Measurements from ENCODE around the gene UBE2M. TPM values are rescaled to one million over a fixed set of nuclear protein-coding genes. Genes with fewer than 3 reads are reported as not detected.
A peak's percentile ranks its signal among the peaks of the same experiment; 100 is the strongest.

The UBE2M gene
- total RNA-seq, 5 donors from 2014 or later (not counting 1 experiment from before 2014, with no cell fraction given): 35.6 to 53.5 (median 48.6) TPM

GRCh38 chr19:58515259-58515658 is 43.2 kb downstream of the UBE2M start:
- Mint-ChIP-seq H3K9me3 (peaks cover 0 to under 1% (median 0%) of the 10 kb centered on the region in 3 donors), H3K4me1 (peaks cover 36 to 53% (median 47%) of the 10 kb centered on the region in 3 donors), H3K27me3 (no peaks in the 10 kb centered on the region), H3K27ac (peak overlapping the region; percentile 55 to 66), H3K4me3 (peak overlapping the region; percentile 39 to 73 (median 55)), H3K36me3 (peaks cover 8% of the 10 kb centered on the region)
- Histone ChIP-seq H3K9me3 (no peaks in the 10 kb centered on the region), H3K36me3 (ENCODE audit: control insufficient read depth in 2 of 2, extremely low read depth in 1 of 2, insufficient read depth in 1 of 2, low read length in 1 of 2) (peaks cover 0 to 16% of the 10 kb centered on the region in 2 donors), H3K27ac (ENCODE audit: low read length) (no peak overlapping the region), H3K27me3 (replicated peaks in 1 of 2; ENCODE audit: control insufficient read depth in 2 of 2, extremely low read depth in 1 of 2, insufficient read depth in 2 of 2, low read length in 1 of 2) (no peaks in the 10 kb centered on the region), H3K4me3 (ENCODE audit: control insufficient read depth in 1 of 2, extremely low read depth in 1 of 2, low read length in 1 of 2) (no peak overlapping the region), H3K4me1 (ENCODE audit: control insufficient read depth in 1 of 2, extremely low read depth in 1 of 2, insufficient read depth in 2 of 2, low read length in 2 of 2) (peaks cover 17 to 55% of the 10 kb centered on the region in 2 experiments)
- CTCF ChIA-PET: no interaction called here
- ATAC-seq (replicated peaks in 1 of 4) (no peak), DNase-seq (no peak)
- POLR2A ChIA-PET: no interaction called here
- WGBS (ENCODE audit: insufficient coverage): 83% methylated on average over 1 of the region's 2 CpGs

- 50% methylated on average over 2 of the region's 3 CpGs for WGBS (ENCODE audit: insufficient coverage)
- H3K36me3 Mint-ChIP-seq: peaks cover 8% of the 10 kb centered on the region
- no peaks in the 10 kb centered on the region for H3K27me3 ChIP-seq (replicated peaks in 1 of 2; ENCODE audit: control insufficient read depth in 2 of 2, extremely low read depth in 1 of 2, insufficient read depth in 2 of 2, low read length in 1 of 2)
- no peaks in the 10 kb centered on the region for H3K9me3 Mint-ChIP-seq
- peak overlapping the region; percentile 34 for H3K27ac ChIP-seq (ENCODE audit: low read length)
- ATAC-seq (replicated peaks in 1 of 4) (no peak), DNase-seq (no peak)
- H3K27me3 Mint-ChIP-seq: no peaks in the 10 kb centered on the region
- H3K9me3 ChIP-seq: no peaks in the 10 kb centered on the region
- H3K4me1 ChIP-seq (ENCODE audit: control insufficient read depth in 1 of 2, extremely low read depth in 1 of 2, insufficient read depth in 2 of 2, low read length in 2 of 2): peaks cover 15 to 48% of the 10 kb centered on the region in 2 experiments
- H3K4me1 Mint-ChIP-seq: peaks cover 30 to 46% (median 40%) of the 10 kb centered on the region in 3 donors
- H3K4me3 ChIP-seq (ENCODE audit: control insufficient read depth in 1 of 2, extremely low read depth in 1 of 2, low read length in 1 of 2): peak overlapping the region; percentile 34 to 58
- H3K36me3 ChIP-seq (ENCODE audit: control insufficient read depth in 2 of 2, extremely low read depth in 1 of 2, insufficient read depth in 1 of 2, low read length in 1 of 2): peaks cover 0 to 16% of the 10 kb centered on the region in 2 donors
- H3K27ac Mint-ChIP-seq: peak overlapping the region; percentile 46 to 64
- POLR2A ChIA-PET: no interaction called here
- CTCF ChIA-PET: interaction anchor here (0.6 to 1.6 kb wide), 10 partner anchors 12 to 152 kb away, joined by 3 to 8 read pairs (median 4); partner anchors contain the start of genes TRIM28 (in 1 of the 2) and ZNF497 (in 1 of the 2)
- H3K4me3 Mint-ChIP-seq: peak overlapping the region; percentile 50 to 80 (median 73)
Measured at GRCh38 chr19:58514564-58515022, 43.8 kb downstream of the UBE2M start.

GRCh38 chr19:58513694-58514563 is 44.5 kb downstream of the UBE2M start:
- Histone ChIP-seq H3K27me3 (replicated peaks in 1 of 2; ENCODE audit: control insufficient read depth in 2 of 2, extremely low read depth in 1 of 2, insufficient read depth in 2 of 2, low read length in 1 of 2) (no peaks in the 10 kb centered on the region), H3K36me3 (ENCODE audit: control insufficient read depth in 2 of 2, extremely low read depth in 1 of 2, insufficient read depth in 1 of 2, low read length in 1 of 2) (peaks cover 0 to 16% of the 10 kb centered on the region in 2 donors), H3K4me1 (ENCODE audit: control insufficient read depth in 1 of 2, extremely low read depth in 1 of 2, insufficient read depth in 2 of 2, low read length in 2 of 2) (peaks cover 15 to 43% of the 10 kb centered on the region in 2 experiments), H3K27ac (ENCODE audit: low read length) (peak overlapping the region; percentile 70), H3K9me3 (no peaks in the 10 kb centered on the region), H3K4me3 (ENCODE audit: control insufficient read depth in 1 of 2, extremely low read depth in 1 of 2, low read length in 1 of 2) (peak overlapping the region; percentile 34 to 58)
- no peaks in the 10 kb centered on the region for H3K9me3 Mint-ChIP-seq
- POLR2A ChIA-PET: no interaction called here
- peak overlapping the region; percentile 70 to 80 (median 73) for H3K4me3 Mint-ChIP-seq
- no peaks in the 10 kb centered on the region for H3K27me3 Mint-ChIP-seq
- peaks cover 27 to 40% (median 34%) of the 10 kb centered on the region in 3 donors for H3K4me1 Mint-ChIP-seq
- H3K36me3 Mint-ChIP-seq: peaks cover 8% of the 10 kb centered on the region
- peak overlapping the region; percentile 74 to 79 for H3K27ac Mint-ChIP-seq
- CTCF ChIA-PET: interaction anchor here (0.6 to 1.6 kb wide), 12 partner anchors 13 to 151 kb away, joined by 3 to 8 read pairs (median 4); partner anchors contain the start of genes TRIM28 (in 1 of the 2), ZNF132 (in 1 of the 2) and ZNF497 (in 1 of the 2)
- DNase-seq: peak; percentile 86 to 98 (median 94)
- 8% methylated on average over 50 of the region's 66 CpGs for WGBS (ENCODE audit: insufficient coverage)
- peak; percentile 86 to 94 (median 90) for ATAC-seq (replicated peaks in 1 of 4)

- Mint-ChIP-seq H3K4me1 (peaks cover 20 to 33% (median 28%) of the 10 kb centered on the region in 3 donors), H3K27me3 (no peaks in the 10 kb centered on the region), H3K4me3 (peak overlapping the region in 2 of 3 donors; percentile 60 to 73), H3K36me3 (peaks cover 8% of the 10 kb centered on the region), H3K27ac (no peak overlapping the region), H3K9me3 (no peaks in the 10 kb centered on the region)
- Histone ChIP-seq H3K9me3 (no peaks in the 10 kb centered on the region), H3K27me3 (replicated peaks in 1 of 2; ENCODE audit: control insufficient read depth in 2 of 2, extremely low read depth in 1 of 2, insufficient read depth in 2 of 2, low read length in 1 of 2) (no peaks in the 10 kb centered on the region), H3K27ac (ENCODE audit: low read length) (peak overlapping the region; percentile 70), H3K36me3 (ENCODE audit: control insufficient read depth in 2 of 2, extremely low read depth in 1 of 2, insufficient read depth in 1 of 2, low read length in 1 of 2) (peaks cover 0 to 16% of the 10 kb centered on the region in 2 donors), H3K4me1 (ENCODE audit: control insufficient read depth in 1 of 2, extremely low read depth in 1 of 2, insufficient read depth in 2 of 2, low read length in 2 of 2) (peaks cover 9 to 37% of the 10 kb centered on the region in 2 experiments), H3K4me3 (ENCODE audit: control insufficient read depth in 1 of 2, extremely low read depth in 1 of 2, low read length in 1 of 2) (no peak overlapping the region)
- ATAC-seq (replicated peaks in 1 of 4) (peak in 2 of 4 experiments; percentile 3 to 6), DNase-seq (no peak)
- POLR2A ChIA-PET: no interaction called here
- CTCF ChIA-PET: interaction anchor here (0.6 to 1.6 kb wide), 7 partner anchors 14 to 151 kb away, joined by 3 to 8 read pairs (median 4); partner anchors contain the start of genes TRIM28 (in 1 of the 2), ZNF132 (in 1 of the 2) and ZNF497 (in 1 of the 2)
- 88% methylated on average over 4 of the region's 10 CpGs for WGBS (ENCODE audit: insufficient coverage)
Measured at GRCh38 chr19:58513213-58513693, 45.2 kb downstream of the UBE2M start.

GRCh38 chr19:58511353-58512208 is 46.8 kb downstream of the UBE2M start, which contains the start of gene SLC27A5:
Gene SLC27A5 (minus strand): TSS chr19:58511992. CDS start chr19:58511955, 37 bp downstream.
- ChIA-PET POLR2A (no interaction called here), CTCF (no interaction called here)
- 93% methylated on average over 25 of the region's 25 CpGs for WGBS (ENCODE audit: insufficient coverage)
- Mint-ChIP-seq H3K36me3 (peaks cover 12% of the 10 kb centered on the region), H3K4me3 (no peak within 1 kb of the TSS), H3K4me1 (peaks cover 17 to 23% (median 18%) of the 10 kb centered on the region in 3 donors), H3K9me3 (peaks cover 0 to 9% (median 3%) of the 10 kb centered on the region in 3 donors), H3K27ac (no peak within 1 kb of the TSS), H3K27me3 (no peaks in the 10 kb centered on the region)
- no peak for DNase-seq
- Histone ChIP-seq H3K36me3 (ENCODE audit: control insufficient read depth in 2 of 2, extremely low read depth in 1 of 2, insufficient read depth in 1 of 2, low read length in 1 of 2) (peaks cover 0 to 9% of the 10 kb centered on the region in 2 donors), H3K27me3 (replicated peaks in 1 of 2; ENCODE audit: control insufficient read depth in 2 of 2, extremely low read depth in 1 of 2, insufficient read depth in 2 of 2, low read length in 1 of 2) (no peaks in the 10 kb centered on the region), H3K4me1 (ENCODE audit: control insufficient read depth in 1 of 2, extremely low read depth in 1 of 2, insufficient read depth in 2 of 2, low read length in 2 of 2) (peaks cover 6 to 25% of the 10 kb centered on the region in 2 experiments), H3K27ac (ENCODE audit: low read length) (no peak within 1 kb of the TSS), H3K9me3 (no peaks in the 10 kb centered on the region), H3K4me3 (ENCODE audit: control insufficient read depth in 1 of 2, extremely low read depth in 1 of 2, low read length in 1 of 2) (no peak within 1 kb of the TSS)
- no peak for ATAC-seq (replicated peaks in 1 of 4)
